Liver (tissue), 9 donors: Measurements from ENCODE around the gene MRGPRF. TPM values are rescaled to one million over a fixed set of nuclear protein-coding genes. Genes with fewer than 3 reads are reported as not detected.
"Not testable (repeated sequence)": the region's sequence is repeated elsewhere in the genome, so short reads cannot be mapped to it uniquely, and the experiment has no call there.

Experiments
- DNase-seq: peaks from one replicate; pipeline ENCODE4 v3.0.0-alpha.2; 2017; ENCODE audit warnings: low spot score
- H3K27ac ChIP-seq, 2 donors: one replicate each; pipeline ENCODE4 v1.7.0; 2013; ENCODE audit warnings: inconsistent platforms in 2 of 2, low read length in 2 of 2, control low read depth in 1 of 2, low read depth in 1 of 2, mild to moderate bottlenecking in 1 of 2
- H3K27me3 ChIP-seq, 4 donors: one replicate each; pipeline versions ENCODE4 v1.6.1 to v1.7.0; 2013; ENCODE audit warnings: low read length in 3 of 4, inconsistent platforms in 1 of 4, mild to moderate bottlenecking in 1 of 4, moderate library complexity in 1 of 4; ENCODE audit not compliant: control insufficient read depth in 4 of 4, insufficient read depth in 4 of 4
- H3K36me3 ChIP-seq, 4 donors: one replicate each; pipeline versions ENCODE4 v1.6.1 to v1.7.0; 2013; ENCODE audit warnings: low read length in 3 of 4, mild to moderate bottlenecking in 3 of 4, low read depth in 1 of 4, moderate library complexity in 1 of 4; ENCODE audit not compliant: control insufficient read depth in 4 of 4, insufficient read depth in 3 of 4
- H3K4me1 ChIP-seq, 4 donors: one replicate each; pipeline versions ENCODE4 v1.6.1 to v1.7.0; 2013; ENCODE audit warnings: low read length in 3 of 4, mild to moderate bottlenecking in 3 of 4, moderate library complexity in 1 of 4; ENCODE audit not compliant: control insufficient read depth in 4 of 4, insufficient read depth in 4 of 4
- H3K4me3 ChIP-seq, 3 donors: one replicate each; pipeline versions ENCODE4 v1.6.1 to v1.7.0; 2013; ENCODE audit warnings: low read length in 3 of 3, control low read depth in 1 of 3, low read depth in 1 of 3, mild to moderate bottlenecking in 1 of 3
- H3K9ac ChIP-seq, 2 donors: one replicate each; pipeline ENCODE4 v1.7.0; 2013; ENCODE audit warnings: low read length in 2 of 2, mild to moderate bottlenecking in 2 of 2, moderate library complexity in 2 of 2, control low read depth in 1 of 2, low read depth in 1 of 2
- H3K9me3 ChIP-seq, 4 donors: one replicate each; pipeline versions ENCODE4 v1.6.1 to v1.7.0; 2013; ENCODE audit warnings: low read length in 3 of 4; ENCODE audit not compliant: control insufficient read depth in 4 of 4
- ATF3 ChIP-seq: IDR thresholded peaks from 2 replicates; pipeline ENCODE4 v1.6.1; 2016; ENCODE audit warnings: antibody characterized with exemption
- CTCF ChIP-seq: fragments of 150-350 bp; IDR thresholded peaks from 2 replicates; pipeline ENCODE4 v1.5.1; 2017; ENCODE audit warnings: improper control_type of control experiment, low read depth, low read length; ENCODE audit not compliant: missing input control
- FOXA1 ChIP-seq: IDR thresholded peaks from 2 replicates; pipeline ENCODE4 v1.6.1; 2016; ENCODE audit warnings: antibody characterized with exemption
- FOXA2 ChIP-seq: IDR thresholded peaks from 2 replicates; pipeline ENCODE4 v1.6.1; 2016; ENCODE audit warnings: antibody characterized with exemption
- GABPA ChIP-seq, 2 donors: IDR thresholded peaks in 1 of 2; conservative IDR thresholded peaks in 1 of 2; 2 replicates each; pipeline ENCODE4 v1.6.1; 2016; ENCODE audit warnings: antibody characterized with exemption in 2 of 2, mild to moderate bottlenecking in 1 of 2, moderate library complexity in 1 of 2
- HNF4A ChIP-seq, 2 donors: conservative IDR thresholded peaks; 2 replicates each; pipeline ENCODE4 v1.6.1; 2016; ENCODE audit warnings: antibody characterized with exemption in 2 of 2, mild to moderate bottlenecking in 2 of 2
- HNF4G ChIP-seq: IDR thresholded peaks from 2 replicates; pipeline ENCODE4 v1.6.1; 2016; ENCODE audit warnings: antibody characterized with exemption
- JUND ChIP-seq, 2 donors: IDR thresholded peaks; 2 replicates each; pipeline ENCODE4 v1.6.1; 2016; ENCODE audit warnings: antibody characterized with exemption in 2 of 2
- NR2F2 ChIP-seq: IDR thresholded peaks from 2 replicates; pipeline ENCODE4 v1.6.1; 2016; ENCODE audit warnings: antibody characterized with exemption
- SP1 ChIP-seq: IDR thresholded peaks from 2 replicates; pipeline ENCODE4 v1.6.1; 2018; ENCODE audit warnings: antibody characterized with exemption, mild to moderate bottlenecking
- YY1 ChIP-seq: IDR thresholded peaks from 2 replicates; pipeline ENCODE4 v1.6.1; 2016; ENCODE audit warnings: antibody characterized with exemption, mild to moderate bottlenecking
- ZBTB33 ChIP-seq: IDR thresholded peaks from 2 replicates; pipeline ENCODE4 v1.6.1; 2016; ENCODE audit warnings: antibody characterized with exemption
- whole genome bisulfite sequencing: extraction: QIAGEN DNeasy Blood & Tissue Kit; methylation state at CpG from one replicate; pipeline ENCODE4 v1.1.7; 2013; 5-methylcytosine and 5-hydroxymethylcytosine counted together
- polyA plus RNA-seq, 2 donors: library from polyadenylated mRNA; stranded (reverse) in 1 of 2; unstranded in 1 of 2; fragments of 200-250 nt in 1 of 2; fragments of >200 nt in 1 of 2; fragmentation: Nextera tagmentation in 1 of 2; extraction: Ambion mirVana in 1 of 2; gene quantifications; one replicate each; pipeline versions ENCODE4 v1.2.1 to v1.2.3, GENCODE V29; 2013 to 2015
- total RNA-seq, 2 donors: library from RNA; depleted of rRNA; stranded (reverse); fragments of >200 nt; gene quantifications; one replicate each; pipeline ENCODE4 v1.2.3, GENCODE V29; 2014
- donor health status: healthy.
- donor health status: healthy.
- donor health status: healthy.
- donor health status: healthy.
- donor health status: healthy.

The MRGPRF gene
- total and polyA plus RNA-seq, 4 donors = 1.1 to 4.8 (median 2.5) TPM

GRCh38 chr11:68976563-68976962, 36.5 kb downstream of the MRGPRF start:
- Histone ChIP-seq H3K36me3 (no peaks in the 10 kb centered on the region), H3K27me3 (no peaks in the 10 kb centered on the region), H3K9ac (no peak overlapping the region), H3K27ac (no peak overlapping the region), H3K9me3 (no peaks in the 10 kb centered on the region), H3K4me1 (no peaks in the 10 kb centered on the region), H3K4me3 (no peak overlapping the region)
- no peak for DNase-seq
- 89% methylated on average over 4 of the region's 4 CpGs for WGBS
- TF ChIP-seq HNF4G = no peak

- H3K9me3 ChIP-seq = no peaks in the 10 kb centered on the region
- no peaks in the 10 kb centered on the region for H3K4me1 ChIP-seq
- TF ChIP-seq YY1 = no peak
- no peak for TF ChIP-seq HNF4A (conservative IDR thresholded peaks at IDR 0.05)
- TF ChIP-seq HNF4G = no peak
- no peak for TF ChIP-seq NR2F2
- no peak for TF ChIP-seq CTCF
- TF ChIP-seq SP1 = no peak
- TF ChIP-seq JUND (IDR thresholded peaks at IDR 0.05) = no peak
- TF ChIP-seq ZBTB33 = no peak
- no peak for TF ChIP-seq FOXA2
- TF ChIP-seq GABPA (IDR thresholded peaks at IDR 0.05 in 1 of 2, conservative IDR thresholded peaks at IDR 0.05 in 1 of 2) = no peak
- H3K27me3 ChIP-seq = no peaks in the 10 kb centered on the region
- H3K27ac ChIP-seq = no peak overlapping the region
- WGBS = 73% methylated on average over 4 of the region's 4 CpGs
- H3K9ac ChIP-seq = no peak overlapping the region
- no peak for DNase-seq
- no peaks in the 10 kb centered on the region for H3K36me3 ChIP-seq
- no peak overlapping the region for H3K4me3 ChIP-seq
Measured at GRCh38 chr11:68976095-68976494, 37.0 kb downstream of the MRGPRF start.

GRCh38 chr11:68974421-68975194, 38.4 kb downstream of the MRGPRF start:
- TF ChIP-seq SP1 (no peak), FOXA2 (no peak), ATF3 (no peak), FOXA1 (no peak)
- no peak overlapping the region for H3K27ac ChIP-seq
- H3K4me3 ChIP-seq = no peak overlapping the region
- H3K9me3 ChIP-seq = no peaks in the 10 kb centered on the region
- no peaks in the 10 kb centered on the region for H3K36me3 ChIP-seq
- no peaks in the 10 kb centered on the region for H3K27me3 ChIP-seq
- DNase-seq = peak; percentile 26
- no peak overlapping the region for H3K9ac ChIP-seq
- 95% methylated on average over 23 of the region's 23 CpGs for WGBS
- H3K4me1 ChIP-seq = no peaks in the 10 kb centered on the region

GRCh38 chr11:68973706-68974105, 39.3 kb downstream of the MRGPRF start:
- not testable (repeated sequence) for H3K9ac ChIP-seq, H3K27me3 ChIP-seq, H3K9me3 ChIP-seq, H3K36me3 ChIP-seq, H3K4me3 ChIP-seq, H3K4me1 ChIP-seq, H3K27ac ChIP-seq
- peak; percentile 24 for DNase-seq
- WGBS = 95% methylated on average over 12 of the region's 12 CpGs
